ENCODE measurements around the gene COL4A1. TPM values are rescaled to one million over a fixed set of nuclear protein-coding genes. Genes with fewer than 3 reads are reported as not detected.

COL4A1 gene
- polyA plus RNA-seq, 1 of the 3 experiments (the other 2 are of a cell fraction): 30.3 TPM

GRCh38 chr13:110227864-110228643 is 78.9 kb downstream of the COL4A1 start:
- Histone ChIP-seq H3K4me3 (ENCODE audit: low read depth in 2 of 2, low read length in 1 of 2) (no peak overlapping the region), H2AFZ (ENCODE audit: low read depth) (no peak overlapping the region), H3K79me2 (ENCODE audit: insufficient read depth) (peaks cover 53% of the 10 kb centered on the region), H3K9ac (no peak overlapping the region), H3K9me2 (no peaks in the 10 kb centered on the region), H3K27me3 (ENCODE audit: insufficient read depth) (no peaks in the 10 kb centered on the region), H3K4me2 (no peak overlapping the region), H4K20me1 (ENCODE audit: insufficient read depth) (peaks cover 3% of the 10 kb centered on the region; the same call in 1 of the 2 replicates), H3K27ac (ENCODE audit: low read depth in 2 of 2, low read length in 1 of 2) (no peak overlapping the region), H3K9me3 (no peaks in the 10 kb centered on the region), H3K4me1 (ENCODE audit: control insufficient read depth in 1 of 2, insufficient read depth in 2 of 2, low read depth in 1 of 2, low read length in 1 of 2) (peaks cover 8 to 32% of the 10 kb centered on the region in 2 experiments), H3F3A (replicated peaks; ENCODE audit: insufficient read depth) (peaks cover 25% of the 10 kb centered on the region), H3K36me3 (replicated peaks in 1 of 2; ENCODE audit: control insufficient read depth in 1 of 2, insufficient read depth in 2 of 2, low read length in 1 of 2) (peaks cover 0 to 13% of the 10 kb centered on the region in 2 experiments)
- CTCF ChIA-PET: interaction anchor here (0.6 to 4.7 kb wide), 7 partner anchors 8 to 228 kb away, joined by 3 to 27 read pairs (median 5); no protein-coding TSS in a partner anchor
- DNase-seq: no peak
- POLR2A ChIA-PET: interaction anchor here (0.9 kb wide), 1 partner anchor 78 kb away, joined by 3 read pairs; the partner anchor contains the start of gene COL4A1
- TF ChIP-seq SMC3 (IDR thresholded peaks at IDR 0.05; ENCODE audit: low read depth, low read length) (no peak), IRF3 (IDR thresholded peaks at IDR 0.05; ENCODE audit: low read depth, low read length) (no peak), USF2 (IDR thresholded peaks at IDR 0.05; ENCODE audit: borderline replicate concordance, low read depth, low read length) (no peak), NRF1 (IDR thresholded peaks at IDR 0.05; ENCODE audit: low read depth, low read length) (no peak), SIN3A (IDR thresholded peaks at IDR 0.05; ENCODE audit: borderline replicate concordance, low read depth, low read length) (no peak), MAX (IDR thresholded peaks at IDR 0.05; ENCODE audit: low read depth) (no peak), RXRA (IDR thresholded peaks at IDR 0.05; ENCODE audit: borderline replicate concordance, low read depth) (no peak), JUND (IDR thresholded peaks at IDR 0.05) (no peak), GATA2 (CRISPR knock-in tag; IDR thresholded peaks at IDR 0.05) (no peak), TEAD4 (IDR thresholded peaks at IDR 0.05; ENCODE audit: borderline replicate concordance, insufficient read depth) (no peak), CTCF (IDR thresholded peaks at IDR 0.05) (no peak), USF1 (IDR thresholded peaks at IDR 0.05; ENCODE audit: borderline replicate concordance, low read depth) (no peak), MXI1 (IDR thresholded peaks at IDR 0.05; ENCODE audit: low read depth, low read length) (no peak), MEF2A (IDR thresholded peaks at IDR 0.05; ENCODE audit: borderline replicate concordance, low read depth) (no peak), POLR2AphosphoS5 (IDR thresholded peaks at IDR 0.05; ENCODE audit: low read depth, low read length) (no peak)
- over 99% methylated on average over 19 of the region's 28 CpGs for WGBS (ENCODE audit: low lambda C conversion rate)
